ENCODE data around the gene GALNT14. TPM values are rescaled to one million over a fixed set of nuclear protein-coding genes. Genes with fewer than 3 reads are reported as not detected.

GALNT14 gene
- total and polyA plus RNA-seq, 2 donors (not counting 1 experiment from before 2014, with no cell fraction given), result 0.15 to 0.83 TPM

- Histone ChIP-seq H3K27ac (ENCODE audit: insufficient read depth, low read length) (no peak overlapping the region), H3K9ac (ENCODE audit: insufficient read depth, low read length) (no peak overlapping the region), H4K20me1 (ENCODE audit: control insufficient read depth, extremely low read depth, insufficient read depth, low read length) (no peaks in the 10 kb centered on the region), H3K4me2 (ENCODE audit: extremely low read depth, insufficient read depth, low read length) (no peak overlapping the region), H2AFZ (ENCODE audit: low read length) (no peak overlapping the region), H3K4me1 (ENCODE audit: control insufficient read depth, extremely low read depth, insufficient read depth, low read length) (no peaks in the 10 kb centered on the region), H3K36me3 (ENCODE audit: control insufficient read depth, insufficient read depth, low read length) (no peaks in the 10 kb centered on the region), H3K9me3 (ENCODE audit: control insufficient read depth, insufficient read depth, low read depth, low read length) (no peaks in the 10 kb centered on the region), H3K27me3 (ENCODE audit: control insufficient read depth, insufficient read depth, low read length) (no peaks in the 10 kb centered on the region), H3K4me3 (replicated peaks in 1 of 4; ENCODE audit: control extremely low read depth in 1 of 4, insufficient read depth in 1 of 4, low read depth in 3 of 4, low read length in 4 of 4) (no peak overlapping the region), H3K79me2 (ENCODE audit: control insufficient read depth, insufficient read depth, low read length) (no peaks in the 10 kb centered on the region)
- no peak for TF ChIP-seq EZH2 (IDR thresholded peaks at IDR 0.05; ENCODE audit: low read length, missing control alignments)
- TF ChIP-seq CTCF (conservative IDR thresholded peaks at IDR 0.05 in 1 of 2, IDR thresholded peaks at IDR 0.05 in 1 of 2; ENCODE audit: low read depth in 1 of 2, low read length in 2 of 2), result no peak
- no peak for DNase-seq (ENCODE audit: low read depth in 2 of 2)
Measured at GRCh38 chr2:30981096-30981495, 157.1 kb downstream of the GALNT14 start.

- peak; percentile 8 to 9 for TF ChIP-seq CTCF (conservative IDR thresholded peaks at IDR 0.05 in 1 of 2, IDR thresholded peaks at IDR 0.05 in 1 of 2; ENCODE audit: low read depth in 1 of 2, low read length in 2 of 2)
- TF ChIP-seq EZH2 (IDR thresholded peaks at IDR 0.05; ENCODE audit: low read length, missing control alignments), result no peak
- H2AFZ ChIP-seq (ENCODE audit: low read length), result no peak overlapping the region
Measured at GRCh38 chr2:30979822-30980245, 158.4 kb downstream of the GALNT14 start.

GRCh38 chr2:30978854-30979253, 159.4 kb downstream of the GALNT14 start:
- H3K79me2 ChIP-seq (ENCODE audit: control insufficient read depth, insufficient read depth, low read length), result no peaks in the 10 kb centered on the region
- no peaks in the 10 kb centered on the region for H3K27me3 ChIP-seq (ENCODE audit: control insufficient read depth, insufficient read depth, low read length)
- H3K4me3 ChIP-seq (replicated peaks in 1 of 4; ENCODE audit: control extremely low read depth in 1 of 4, insufficient read depth in 1 of 4, low read depth in 3 of 4, low read length in 4 of 4), result no peak overlapping the region
- no peaks in the 10 kb centered on the region for H3K36me3 ChIP-seq (ENCODE audit: control insufficient read depth, insufficient read depth, low read length)
- H3K9me3 ChIP-seq (ENCODE audit: control insufficient read depth, insufficient read depth, low read depth, low read length), result no peaks in the 10 kb centered on the region
- H2AFZ ChIP-seq (ENCODE audit: low read length), result no peak overlapping the region
- no peaks in the 10 kb centered on the region for H4K20me1 ChIP-seq (ENCODE audit: control insufficient read depth, extremely low read depth, insufficient read depth, low read length)
- no peak overlapping the region for H3K9ac ChIP-seq (ENCODE audit: insufficient read depth, low read length)
- DNase-seq (ENCODE audit: low read depth in 2 of 2), result no peak
- no peak overlapping the region for H3K27ac ChIP-seq (ENCODE audit: insufficient read depth, low read length)
- no peak overlapping the region for H3K4me2 ChIP-seq (ENCODE audit: extremely low read depth, insufficient read depth, low read length)
- TF ChIP-seq CTCF (conservative IDR thresholded peaks at IDR 0.05 in 1 of 2, IDR thresholded peaks at IDR 0.05 in 1 of 2; ENCODE audit: low read depth in 1 of 2, low read length in 2 of 2) (no peak), EZH2 (IDR thresholded peaks at IDR 0.05; ENCODE audit: low read length, missing control alignments) (no peak)
- no peaks in the 10 kb centered on the region for H3K4me1 ChIP-seq (ENCODE audit: control insufficient read depth, extremely low read depth, insufficient read depth, low read length)

More at GRCh38 chr2:30979822-30980245, 158.4 kb downstream of the GALNT14 start:
- H3K4me1 ChIP-seq (ENCODE audit: control insufficient read depth, extremely low read depth, insufficient read depth, low read length), result no peaks in the 10 kb centered on the region
- DNase-seq (ENCODE audit: low read depth in 2 of 2), result peak; percentile 20 to 49
- H4K20me1 ChIP-seq (ENCODE audit: control insufficient read depth, extremely low read depth, insufficient read depth, low read length), result no peaks in the 10 kb centered on the region
- no peak overlapping the region for H3K27ac ChIP-seq (ENCODE audit: insufficient read depth, low read length)
- no peak overlapping the region for H3K9ac ChIP-seq (ENCODE audit: insufficient read depth, low read length)
- no peak overlapping the region for H3K4me2 ChIP-seq (ENCODE audit: extremely low read depth, insufficient read depth, low read length)
- H3K9me3 ChIP-seq (ENCODE audit: control insufficient read depth, insufficient read depth, low read depth, low read length), result no peaks in the 10 kb centered on the region
- no peaks in the 10 kb centered on the region for H3K79me2 ChIP-seq (ENCODE audit: control insufficient read depth, insufficient read depth, low read length)
- H3K27me3 ChIP-seq (ENCODE audit: control insufficient read depth, insufficient read depth, low read length), result no peaks in the 10 kb centered on the region
- H3K36me3 ChIP-seq (ENCODE audit: control insufficient read depth, insufficient read depth, low read length), result no peaks in the 10 kb centered on the region
- H3K4me3 ChIP-seq (replicated peaks in 1 of 4; ENCODE audit: control extremely low read depth in 1 of 4, insufficient read depth in 1 of 4, low read depth in 3 of 4, low read length in 4 of 4), result no peak overlapping the region

All from fibroblast of lung (primary cell).